GM19193 (cell line): ENCODE measurements around the gene RAB7A.

Source experiments
- POLR2A ChIP-seq: IDR thresholded peaks from 4 replicates; pipeline ENCODE4 v1.6.1; 2011; ENCODE audit not compliant: insufficient read depth, insufficient read length; ENCODE audit errors: extremely low read depth

RAB7A gene

DNA sequence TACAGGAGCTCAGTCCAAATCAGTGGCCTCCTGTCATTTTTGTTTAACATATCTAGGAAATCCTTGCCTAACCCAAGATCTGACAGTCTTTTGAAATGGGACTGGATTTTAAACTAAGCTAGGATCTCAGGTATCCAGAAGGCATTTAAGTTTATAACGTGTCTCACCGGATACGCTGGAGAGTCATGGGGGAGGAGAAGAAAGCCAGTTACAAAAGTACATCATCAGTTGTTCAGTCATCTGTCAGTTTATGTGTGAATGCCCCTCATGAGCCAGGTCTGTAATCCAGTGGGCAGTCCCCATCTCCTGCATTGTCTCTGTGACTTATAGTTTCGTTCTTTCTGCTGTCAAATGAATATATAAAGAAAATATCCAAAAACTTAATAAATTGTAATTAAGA lies 44.4 kb downstream of the RAB7A start:
- TF ChIP-seq POLR2A = no peak

DNA sequence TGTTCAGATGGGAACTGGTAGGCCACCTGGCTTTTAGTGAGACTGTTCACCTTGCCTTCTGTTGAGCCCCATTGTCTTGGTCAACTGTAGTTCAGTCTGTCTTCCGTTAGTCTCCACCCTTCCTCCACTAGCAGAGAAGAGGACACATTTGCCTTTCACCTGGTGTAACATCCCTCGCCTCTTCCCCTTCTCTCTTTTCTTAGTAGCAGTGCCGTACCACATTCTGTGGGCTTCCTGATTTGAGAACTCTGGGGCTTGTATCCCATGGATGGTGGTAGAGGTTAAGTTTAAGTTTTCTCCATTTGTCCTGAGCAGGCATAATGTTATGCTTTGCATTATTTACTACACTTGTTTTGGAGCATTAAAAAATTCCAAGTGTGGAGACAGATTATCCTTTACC lies 49.3 kb downstream of the RAB7A start:
- no peak for TF ChIP-seq POLR2A

DNA sequence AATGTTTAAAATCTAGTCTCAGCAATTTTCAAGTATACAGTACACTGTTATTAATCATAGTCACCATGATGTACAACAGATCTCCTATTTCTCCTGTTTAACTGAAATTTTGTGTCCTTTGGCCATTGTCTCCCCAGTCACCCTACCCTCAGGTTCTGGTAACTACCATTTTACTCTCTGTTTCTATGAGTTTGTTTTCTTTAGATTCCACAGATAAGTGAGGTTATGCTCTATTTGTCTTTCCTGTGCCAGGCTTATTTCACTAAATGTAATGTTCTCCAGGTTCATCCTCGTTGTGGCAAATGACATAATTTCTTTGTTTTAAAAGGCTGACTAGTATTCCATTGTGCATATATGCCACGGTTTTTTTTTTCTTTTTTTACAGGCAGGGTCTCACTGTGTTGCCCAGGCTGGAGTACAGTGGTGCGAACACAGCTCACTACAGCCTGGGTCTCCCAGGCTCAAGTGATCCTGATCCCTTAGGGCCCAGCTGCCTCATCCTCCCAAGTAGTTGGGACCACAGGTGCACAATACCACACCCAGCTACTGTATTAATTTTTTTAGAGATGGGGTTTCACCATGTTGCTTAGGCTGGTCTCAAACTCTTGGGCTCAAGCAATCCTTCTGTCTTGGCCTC lies 50.0 kb downstream of the RAB7A start:
- no peak for TF ChIP-seq POLR2A

DNA sequence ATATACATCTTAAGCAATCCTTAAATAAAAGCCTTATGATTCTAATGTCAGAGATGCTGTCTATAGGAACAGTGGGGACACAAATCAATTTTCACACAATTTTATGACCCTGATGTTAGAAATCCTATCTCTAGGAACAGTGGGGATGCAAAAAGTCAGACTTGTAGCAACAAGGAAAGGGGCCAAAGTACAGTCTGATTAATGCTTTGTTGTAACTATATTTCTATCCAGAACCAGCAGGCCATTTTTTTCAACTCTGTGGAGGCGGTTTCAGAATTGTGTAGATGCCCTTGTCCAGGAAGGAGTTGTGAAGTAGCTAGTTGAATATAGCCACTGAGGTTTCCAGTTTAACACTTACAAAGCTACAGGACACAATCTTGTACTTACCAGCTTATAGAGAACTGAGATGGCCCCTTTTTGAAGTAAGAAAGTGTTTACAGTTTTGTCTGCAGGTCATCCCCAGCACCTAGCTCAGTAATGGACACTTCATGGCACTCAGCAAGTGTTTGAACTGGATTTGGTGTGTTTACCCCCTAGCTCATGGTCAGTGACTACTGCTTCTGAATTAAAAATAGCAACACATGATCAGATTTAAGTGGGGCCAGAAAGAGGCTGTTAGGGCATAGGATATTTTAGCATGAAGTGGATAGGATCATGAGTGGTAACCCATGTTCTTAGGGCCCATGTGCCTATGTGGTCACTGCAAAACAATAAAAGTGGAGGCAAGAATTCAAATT lies 54.3 kb downstream of the RAB7A start:
- TF ChIP-seq POLR2A = no peak

DNA sequence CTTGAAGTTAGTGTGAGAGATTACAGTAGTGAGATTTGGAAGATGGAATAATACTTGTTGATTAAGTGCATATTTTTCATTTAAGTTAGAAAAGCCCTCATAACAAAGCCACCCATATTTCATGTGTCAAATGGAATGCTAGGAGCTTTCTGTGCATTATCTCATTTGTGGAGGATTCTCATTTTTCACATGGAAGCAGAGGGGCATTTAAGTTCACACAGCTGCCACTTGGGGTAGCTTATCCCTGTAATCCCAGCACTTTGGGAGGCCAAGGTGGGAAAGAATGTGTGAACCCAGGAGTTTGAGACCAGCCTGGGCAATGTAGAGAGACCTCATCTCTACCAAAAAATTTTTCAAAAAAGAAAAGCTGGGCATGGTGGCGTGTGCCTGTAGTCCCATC lies 55.2 kb downstream of the RAB7A start:
- no peak for TF ChIP-seq POLR2A

DNA sequence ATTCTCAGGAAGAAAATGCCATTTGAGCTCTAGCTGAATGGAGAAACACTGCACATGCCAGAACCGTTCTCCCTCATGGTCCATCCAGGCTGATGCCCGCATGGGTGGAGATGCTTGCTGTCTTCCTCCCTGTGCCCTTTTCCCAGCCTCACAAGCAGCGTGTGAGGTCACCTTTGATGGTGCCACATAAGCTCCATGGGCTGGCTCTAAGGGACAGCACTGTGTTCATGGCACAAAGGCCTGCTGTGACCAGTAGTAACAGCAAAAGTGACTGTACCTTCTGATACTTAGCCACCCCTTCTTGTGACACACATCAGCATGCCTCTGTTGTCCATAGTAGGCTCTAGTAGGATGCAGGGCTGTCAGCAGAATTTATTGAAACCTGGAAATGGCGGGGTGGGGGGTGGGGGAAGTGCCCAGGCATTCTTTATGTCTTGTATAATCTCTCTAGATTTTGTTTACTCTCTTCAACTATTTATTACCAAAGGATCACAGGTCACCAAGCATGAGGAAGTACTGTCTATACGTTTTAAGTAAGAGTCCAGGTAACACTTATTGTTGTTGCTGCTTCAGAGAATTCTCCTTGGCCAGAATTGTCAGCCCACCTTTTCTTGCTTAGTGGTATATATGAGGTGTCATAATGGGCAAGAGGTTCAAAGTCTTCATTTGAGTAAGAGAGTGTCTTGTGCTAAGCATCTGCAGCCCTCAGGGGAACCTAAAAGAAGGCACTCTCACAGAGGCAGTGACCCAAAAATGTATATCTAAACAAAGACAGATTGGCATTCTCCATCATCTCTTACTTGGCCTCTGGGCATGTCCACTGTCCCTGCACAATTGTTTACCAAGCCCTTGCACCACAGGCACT lies 56.5 kb downstream of the RAB7A start:
- no peak for TF ChIP-seq POLR2A

DNA sequence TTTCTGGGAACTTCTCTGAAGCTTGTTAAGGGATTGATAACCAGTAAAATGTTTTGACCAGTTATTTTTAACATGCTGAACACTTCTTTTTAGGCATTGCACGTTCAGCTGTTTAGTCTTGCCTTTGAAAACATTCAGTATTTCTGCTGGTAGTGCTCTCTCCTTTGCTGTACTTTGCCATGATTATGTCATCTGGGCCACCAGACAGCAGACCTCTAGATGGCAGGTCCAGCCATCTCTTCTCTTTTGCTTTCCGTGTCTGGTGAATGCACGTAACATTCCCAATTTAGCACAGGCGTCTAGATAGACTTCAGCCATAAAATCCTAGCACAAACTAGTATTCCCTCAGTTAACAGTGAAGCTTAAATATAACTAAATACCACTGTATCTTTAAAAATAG lies 57.8 kb downstream of the RAB7A start:
- no peak for TF ChIP-seq POLR2A

DNA sequence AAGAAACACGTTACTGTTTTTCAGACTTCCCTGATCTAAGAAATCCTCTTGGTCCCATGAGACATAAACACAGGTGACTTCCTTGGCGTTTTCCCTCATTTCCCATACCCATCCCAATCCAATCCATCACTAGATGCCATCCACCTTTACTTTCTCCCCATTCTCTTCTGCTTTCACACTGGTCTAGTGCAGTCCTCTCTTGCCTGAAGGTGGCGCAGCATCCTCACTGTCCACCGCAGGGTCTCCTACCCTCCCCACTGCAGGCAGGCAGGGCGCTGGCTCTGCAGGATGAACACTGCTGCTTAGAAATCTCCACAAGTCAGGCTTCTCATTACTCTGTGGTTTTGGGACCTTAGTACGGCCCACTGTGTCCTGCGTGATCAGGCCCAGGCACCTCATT lies 58.2 kb downstream of the RAB7A start:
- no peak for TF ChIP-seq POLR2A

DNA sequence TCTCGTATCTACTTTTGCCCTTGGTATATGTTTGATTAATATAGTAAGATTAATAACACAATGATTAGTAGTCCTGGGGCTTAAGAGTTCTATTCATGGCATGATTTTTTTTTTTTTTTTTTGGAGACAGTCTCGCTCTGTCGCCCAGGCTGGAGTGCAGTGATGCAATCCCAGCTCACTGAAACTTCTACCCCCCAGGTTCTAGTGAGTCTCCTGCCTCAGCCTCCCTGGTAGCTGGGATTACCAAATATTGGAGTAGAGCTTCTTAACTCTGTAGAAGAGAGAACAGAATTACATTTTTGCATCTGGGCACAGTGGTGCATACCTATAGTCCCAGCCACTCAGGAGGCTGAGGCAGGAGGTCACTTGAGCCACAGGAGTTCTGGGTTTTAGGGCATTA lies 58.9 kb downstream of the RAB7A start:
- no peak for TF ChIP-seq POLR2A

DNA sequence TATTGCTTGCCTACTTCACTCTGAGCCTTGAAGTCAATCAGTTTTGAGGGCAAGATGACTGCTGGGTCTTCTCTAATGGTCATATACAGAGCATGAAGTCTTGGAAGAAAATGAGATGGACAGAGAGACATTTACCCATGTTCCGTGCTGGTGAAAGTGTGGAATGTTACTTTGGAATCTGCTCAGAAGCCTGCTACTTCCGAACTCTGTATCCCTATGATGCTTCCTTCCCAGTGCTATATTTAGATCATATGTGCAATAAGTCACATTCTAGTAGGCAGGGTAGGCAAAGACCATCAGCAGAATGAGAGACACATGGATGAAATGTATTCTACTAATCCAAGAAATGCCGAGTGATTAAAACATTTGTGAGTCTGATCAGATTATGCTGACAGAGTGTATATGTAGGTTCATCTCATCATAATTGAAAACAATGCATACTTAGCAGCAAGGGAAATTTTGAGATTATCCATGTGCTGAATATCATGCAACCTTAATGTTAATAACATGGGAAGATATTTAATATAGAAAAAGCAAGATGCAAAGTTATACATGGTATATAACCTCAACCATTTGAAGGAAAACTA lies 60.5 kb downstream of the RAB7A start:
- no peak for TF ChIP-seq POLR2A

DNA sequence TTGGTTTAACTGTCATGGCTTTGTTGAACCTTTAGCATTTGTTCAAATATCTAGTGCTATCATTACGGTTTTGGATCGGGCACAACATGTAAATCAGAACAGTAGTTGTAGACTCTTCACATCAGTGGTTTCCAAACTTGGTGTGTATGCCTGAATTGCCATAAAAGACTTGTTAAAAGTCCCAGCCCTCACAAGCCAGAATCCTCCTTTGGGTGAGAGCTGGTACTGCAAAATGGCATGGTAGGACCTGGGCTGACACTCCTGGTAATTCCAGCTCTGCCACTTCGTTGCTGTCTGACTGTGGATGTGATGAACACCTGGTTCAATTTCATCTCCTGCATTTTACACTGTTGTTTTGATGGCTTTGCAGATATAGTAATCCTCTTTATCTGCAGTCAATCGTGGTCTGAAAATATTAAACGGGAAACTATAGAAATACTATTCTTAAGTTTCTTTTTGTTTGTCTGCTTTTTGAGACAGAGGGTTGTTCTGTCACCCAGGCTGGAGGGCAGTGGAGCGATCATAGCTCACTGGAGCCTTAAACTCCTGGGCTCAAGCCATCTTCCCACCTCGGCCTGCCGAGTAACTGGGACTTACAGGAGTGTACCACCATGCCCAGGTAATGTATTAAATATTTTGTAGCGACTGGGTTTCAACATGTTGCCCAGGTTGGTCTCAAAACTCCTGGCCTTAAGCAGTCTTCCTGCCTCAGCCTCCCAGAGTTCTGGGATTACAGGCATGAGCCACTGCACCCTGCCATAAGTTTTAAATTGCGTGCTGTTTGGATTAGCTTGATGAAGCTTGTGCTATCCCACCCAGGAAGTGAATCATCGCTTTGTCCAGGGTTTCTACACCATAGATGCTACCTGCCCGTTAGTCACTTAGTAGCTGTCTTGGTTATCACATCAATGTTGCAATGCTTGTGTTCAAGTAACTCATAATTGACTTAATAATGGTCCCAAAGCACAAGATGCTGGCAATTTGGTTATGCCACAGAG lies 61.6 kb downstream of the RAB7A start:
- no peak for TF ChIP-seq POLR2A

DNA sequence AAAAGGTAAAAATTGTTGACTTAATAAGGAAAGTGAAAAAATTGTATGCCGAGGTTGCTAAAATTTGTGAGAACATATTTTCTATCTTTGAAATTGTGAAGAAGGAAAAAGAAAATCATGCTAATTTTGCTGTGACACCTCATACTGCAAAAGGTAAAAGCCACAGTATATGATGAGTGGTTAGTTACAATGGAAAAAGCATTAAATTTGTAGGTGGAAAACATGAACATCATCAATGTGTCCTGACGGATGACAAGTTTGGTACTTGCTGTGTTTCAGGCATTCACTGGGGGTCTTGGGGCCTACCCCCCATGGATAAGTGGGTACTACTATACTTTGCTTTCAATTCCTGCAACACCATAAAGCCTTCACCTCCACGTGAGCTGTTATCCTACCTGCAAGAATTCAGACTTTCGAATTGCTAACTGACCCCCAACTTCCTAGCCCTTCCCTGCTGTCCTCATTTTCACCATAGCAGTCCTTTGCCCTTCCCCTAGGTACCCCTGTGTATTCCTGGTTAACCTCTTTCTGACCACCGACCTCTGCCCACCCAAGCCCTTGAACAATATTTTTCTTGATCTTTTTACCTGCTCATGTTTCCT lies 62.4 kb downstream of the RAB7A start:
- TF ChIP-seq POLR2A = no peak

DNA sequence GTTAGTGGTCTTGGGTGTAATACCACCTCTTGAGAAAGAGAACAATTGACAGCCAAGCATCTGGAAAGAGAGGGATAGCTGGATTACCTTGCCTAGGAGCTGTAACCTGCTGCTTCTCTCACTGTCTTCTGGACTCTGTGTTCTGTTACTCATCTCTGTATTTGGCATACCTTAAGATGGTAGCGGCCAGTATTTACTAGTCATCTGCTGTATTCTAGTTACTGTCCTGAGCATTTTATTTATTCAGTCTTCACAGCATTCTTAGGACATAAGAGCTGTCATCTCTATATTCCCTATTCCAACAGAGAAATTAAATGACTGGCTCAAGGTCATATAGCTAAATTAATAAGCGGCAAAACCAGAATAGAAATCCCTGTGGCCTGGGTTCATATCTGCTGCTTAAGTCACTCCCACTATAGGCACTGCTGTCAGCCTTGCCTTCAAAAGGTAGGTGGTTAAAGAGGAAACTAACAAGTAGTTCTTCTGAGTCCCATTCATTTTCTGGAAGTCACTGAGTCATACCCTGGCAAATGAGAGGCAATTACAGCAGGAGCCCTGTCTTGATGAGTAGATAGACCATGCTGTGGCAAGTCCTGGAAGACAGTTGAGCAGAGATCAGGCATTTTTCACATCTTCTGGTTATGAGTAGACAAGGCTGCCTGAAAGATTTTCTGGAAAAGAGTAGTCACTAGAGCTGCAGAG lies 68.2 kb downstream of the RAB7A start:
- TF ChIP-seq POLR2A = no peak
